Mesenchymal stem cell (in vitro differentiated cells and primary cell): ENCODE measurements around the gene RPS28. TPM values are rescaled to one million over a fixed set of nuclear protein-coding genes. Genes with fewer than 3 reads are reported as not detected.
"Not testable (repeated sequence)": the region's sequence is repeated elsewhere in the genome, so short reads cannot be mapped to it uniquely, and the experiment has no call there.

Source experiments
- DNase-seq: peaks from one replicate; pipeline ENCODE4 v3.0.0-alpha.2; 2013
- H2AFZ ChIP-seq: one replicate; pipeline ENCODE4 v1.6.1; 2013; ENCODE audit warnings: low read depth, mild to moderate bottlenecking, control low read depth, inconsistent platforms, low read length, moderate library complexity
- H2AK5ac ChIP-seq: 2 replicates; pipeline ENCODE4 v1.6.1; 2013; ENCODE audit warnings: low read length, moderate library complexity, mild to moderate bottlenecking, inconsistent platforms; ENCODE audit not compliant: severe bottlenecking
- H2BK120ac ChIP-seq: one replicate; pipeline ENCODE4 v1.6.1; 2013; ENCODE audit warnings: low read depth, mild to moderate bottlenecking, inconsistent platforms, low read length, moderate library complexity
- H2BK12ac ChIP-seq, 2 experiments: one replicate each; pipeline ENCODE4 v1.6.1; 2013; ENCODE audit warnings: inconsistent platforms in 2 of 2, low read length in 2 of 2, mild to moderate bottlenecking in 2 of 2, moderate library complexity in 2 of 2, control low read depth in 1 of 2
- H2BK15ac ChIP-seq: one replicate; pipeline ENCODE4 v1.6.1; 2013; ENCODE audit warnings: mild to moderate bottlenecking, low read depth, inconsistent platforms; ENCODE audit not compliant: poor library complexity, severe bottlenecking
- H2BK5ac ChIP-seq: 2 replicates; pipeline ENCODE4 v1.6.1; 2013; ENCODE audit warnings: low read depth, mild to moderate bottlenecking, low read length, control low read depth, inconsistent platforms; ENCODE audit not compliant: poor library complexity, severe bottlenecking
- H3K14ac ChIP-seq, 2 experiments: one replicate each; pipeline ENCODE4 v1.6.1; 2013; ENCODE audit warnings: inconsistent platforms in 2 of 2, low read length in 2 of 2, control low read depth in 1 of 2, mild to moderate bottlenecking in 1 of 2, moderate library complexity in 1 of 2
- H3K18ac ChIP-seq, 2 experiments: one replicate each; pipeline ENCODE4 v1.6.1; 2013; ENCODE audit warnings: inconsistent platforms in 2 of 2, low read length in 2 of 2, control low read depth in 1 of 2, low read depth in 1 of 2, mild to moderate bottlenecking in 1 of 2
- H3K23ac ChIP-seq, 2 experiments: one replicate each; pipeline ENCODE4 v1.6.1; 2013; ENCODE audit warnings: inconsistent platforms in 2 of 2, low read length in 2 of 2, mild to moderate bottlenecking in 2 of 2, moderate library complexity in 2 of 2, control low read depth in 1 of 2
- H3K27ac ChIP-seq: 2 replicates; pipeline ENCODE4 v1.5.1; 2013; ENCODE audit warnings: mild to moderate bottlenecking, moderate library complexity, low read length, control low read depth, inconsistent platforms; ENCODE audit not compliant: poor library complexity, severe bottlenecking
- H3K27me3 ChIP-seq, 2 experiments: 2 replicates each; pipeline versions ENCODE4 v1.6.1 to v1.7.0; 2013; ENCODE audit warnings: low read length in 2 of 2, mild to moderate bottlenecking in 2 of 2, moderate library complexity in 2 of 2, control low read depth in 1 of 2, inconsistent platforms in 1 of 2; ENCODE audit not compliant: control insufficient read depth in 1 of 2, insufficient read depth in 1 of 2
- H3K36me3 ChIP-seq, 2 experiments: 2 replicates each; pipeline versions ENCODE4 v1.6.1 to v1.7.0; 2013; ENCODE audit warnings: low read length in 2 of 2, control low read depth in 1 of 2, inconsistent platforms in 1 of 2, low read depth in 1 of 2, mild to moderate bottlenecking in 1 of 2; ENCODE audit not compliant: insufficient read depth in 2 of 2, control insufficient read depth in 1 of 2
- H3K4ac ChIP-seq, 2 experiments: one replicate each; pipeline ENCODE4 v1.6.1; 2013; ENCODE audit warnings: inconsistent platforms in 2 of 2, low read length in 2 of 2, mild to moderate bottlenecking in 2 of 2, moderate library complexity in 2 of 2, control low read depth in 1 of 2, low read depth in 1 of 2
- H3K4me1 ChIP-seq: 2 replicates; pipeline ENCODE4 v1.6.1; 2013; ENCODE audit warnings: low read depth, low read length, control low read depth; ENCODE audit not compliant: control insufficient read depth, insufficient read depth
- H3K4me2 ChIP-seq: 2 replicates; pipeline ENCODE4 v1.6.1; 2013; ENCODE audit warnings: low read length, mild to moderate bottlenecking, inconsistent platforms; ENCODE audit not compliant: poor library complexity, severe bottlenecking
- H3K4me3 ChIP-seq, 2 experiments: 2 replicates each; pipeline versions ENCODE4 v1.5.1 to v1.7.0; 2013; ENCODE audit warnings: low read length in 2 of 2, mild to moderate bottlenecking in 2 of 2, control low read depth in 1 of 2, low read depth in 1 of 2; ENCODE audit not compliant: insufficient read depth in 1 of 2
- H3K79me1 ChIP-seq: replicated peaks from 2 replicates; pipeline ENCODE4 v1.6.1; 2013; ENCODE audit warnings: mild to moderate bottlenecking, control low read depth, low read length, inconsistent platforms; ENCODE audit not compliant: poor library complexity, severe bottlenecking
- H3K9ac ChIP-seq: 2 replicates; pipeline ENCODE4 v1.7.0; 2013; ENCODE audit warnings: mild to moderate bottlenecking, low read length, moderate library complexity
- H3K9me3 ChIP-seq: 2 replicates; pipeline ENCODE4 v1.7.0; 2013; ENCODE audit warnings: mild to moderate bottlenecking, low read length; ENCODE audit not compliant: control insufficient read depth
- H4K8ac ChIP-seq: one replicate; pipeline ENCODE4 v1.6.1; 2013; ENCODE audit warnings: inconsistent platforms, mild to moderate bottlenecking, low read length, moderate library complexity
- H4K91ac ChIP-seq: one replicate; pipeline ENCODE4 v1.6.1; 2013; ENCODE audit warnings: mild to moderate bottlenecking, low read length, inconsistent platforms
- WGBS: methylation state at CpG from one replicate; pipeline ENCODE4 v1.1.7; 2013; ENCODE audit warnings: mixed read lengths; 5-methylcytosine and 5-hydroxymethylcytosine counted together
- polyA plus RNA-seq, 2 experiments: library from polyadenylated mRNA; stranded (reverse); fragments of 200-250 nt; gene quantifications; one replicate each; pipeline ENCODE4 v1.2.3, GENCODE V29; 2013

RPS28 gene
- polyA plus RNA-seq (2013, experiment 1 of 2), result 1,490 TPM
- polyA plus RNA-seq (2013, experiment 2 of 2), result 1,615 TPM

GRCh38 chr19:8321067-8321985, at the start of gene RPS28, which contains the start of gene NDUFA7:
RPS28 (plus strand) TSS chr19:8321496; CDS start chr19:8321531, 35 bp downstream.
NDUFA7 (minus strand) TSS chr19:8321375; CDS start chr19:8321358, 17 bp downstream.
- peak; percentile 95 for DNase-seq
- H3K23ac ChIP-seq, result no peak within 1 kb of the TSS
- WGBS, result under 1% methylated on average over 70 of the region's 72 CpGs

GRCh38 chr19:8276508-8276907, 44.8 kb upstream of the RPS28 start:
- no CpG with 5 or more reads among the region's 9 CpGs for WGBS

More at GRCh38 chr19:8321067-8321985, at the start of gene RPS28, which contains the start of gene NDUFA7:
- Histone ChIP-seq H2BK15ac (no peak within 1 kb of the TSS), H3K4ac (peak within 1 kb of the TSS; percentile 37 to 77), H2AFZ (peak within 1 kb of the TSS; percentile 6), H2BK120ac (no peak within 1 kb of the TSS), H3K79me1 (peaks cover 14% of the 10 kb centered on the region), H4K8ac (peak within 1 kb of the TSS; percentile 93), H3K4me1 (peaks cover 18% of the 10 kb centered on the region), H3K14ac (peak within 1 kb of the TSS; percentile 28 to 80), H2AK5ac (peak within 1 kb of the TSS; percentile 72), H3K36me3 (peaks cover 28% of the 10 kb centered on the region in 2 experiments), H4K91ac (peak within 1 kb of the TSS; percentile 29), H2BK5ac (peak within 1 kb of the TSS; percentile 22), H3K9me3 (no peaks in the 10 kb centered on the region), H3K4me3 (peak within 1 kb of the TSS; percentile 76 to 98), H3K27ac (peak within 1 kb of the TSS; percentile 54), H3K4me2 (peak within 1 kb of the TSS; percentile 60), H3K9ac (peak within 1 kb of the TSS; percentile 99), H3K27me3 (no peaks in the 10 kb centered on the region), H3K18ac (peak within 1 kb of the TSS; percentile 75 to 76), H2BK12ac (no peak within 1 kb of the TSS)

GRCh38 chr19:8291337-8291736, 30.0 kb upstream of the RPS28 start:
- not testable (repeated sequence) for H3K9ac ChIP-seq, H2BK15ac ChIP-seq, H3K14ac ChIP-seq, H2BK120ac ChIP-seq, H3K36me3 ChIP-seq, H4K91ac ChIP-seq, H3K9me3 ChIP-seq, H2AK5ac ChIP-seq, H2AFZ ChIP-seq, DNase-seq, H3K27ac ChIP-seq, H4K8ac ChIP-seq, H3K23ac ChIP-seq, H3K4me1 ChIP-seq, H3K4me2 ChIP-seq, H3K4ac ChIP-seq, H3K27me3 ChIP-seq, H3K18ac ChIP-seq, H2BK5ac ChIP-seq, H3K4me3 ChIP-seq, H3K79me1 ChIP-seq, H2BK12ac ChIP-seq
- no CpG with 5 or more reads among the region's 9 CpGs for WGBS

More at GRCh38 chr19:8276508-8276907, 44.8 kb upstream of the RPS28 start:
- not testable (repeated sequence) for H3K23ac ChIP-seq, H3K4ac ChIP-seq, H4K91ac ChIP-seq, H2AK5ac ChIP-seq, H3K18ac ChIP-seq, H3K27ac ChIP-seq, H3K4me3 ChIP-seq, H4K8ac ChIP-seq, H3K36me3 ChIP-seq, H3K27me3 ChIP-seq, H3K9ac ChIP-seq, H2BK12ac ChIP-seq, H2BK120ac ChIP-seq, H2AFZ ChIP-seq, H3K4me1 ChIP-seq, H3K4me2 ChIP-seq, H3K14ac ChIP-seq, H2BK15ac ChIP-seq, H3K9me3 ChIP-seq, DNase-seq, H3K79me1 ChIP-seq, H2BK5ac ChIP-seq

GRCh38 chr19:8302357-8302691, 19.0 kb upstream of the RPS28 start:
- no peaks in the 10 kb centered on the region for H3K9me3 ChIP-seq
- 87% methylated on average over 9 of the region's 11 CpGs for WGBS
- H3K79me1 ChIP-seq, result peaks cover 4% of the 10 kb centered on the region

More at GRCh38 chr19:8302357-8302691, 19.0 kb upstream of the RPS28 start:
- no peak overlapping the region for H3K18ac ChIP-seq
- no peak overlapping the region for H2BK15ac ChIP-seq
- no peak overlapping the region for H2BK5ac ChIP-seq
- H3K4me3 ChIP-seq, result no peak overlapping the region
- H3K27me3 ChIP-seq, result no peaks in the 10 kb centered on the region
- H3K14ac ChIP-seq, result no peak overlapping the region
- H3K4me1 ChIP-seq, result peaks cover 5% of the 10 kb centered on the region
- no peak overlapping the region for H2BK12ac ChIP-seq
- DNase-seq, result no peak
- peaks cover 0 to 35% of the 10 kb centered on the region in 2 experiments for H3K36me3 ChIP-seq
- H3K27ac ChIP-seq, result no peak overlapping the region
- no peak overlapping the region for H3K4me2 ChIP-seq
- no peak overlapping the region for H2AK5ac ChIP-seq
- no peak overlapping the region for H3K4ac ChIP-seq
- H3K23ac ChIP-seq, result no peak overlapping the region
- H2BK120ac ChIP-seq, result no peak overlapping the region
- H4K91ac ChIP-seq, result no peak overlapping the region
- H3K9ac ChIP-seq, result no peak overlapping the region
- no peak overlapping the region for H2AFZ ChIP-seq
- H4K8ac ChIP-seq, result no peak overlapping the region
